ENCODE data around the gene TPPP3.

Gene TPPP3

DNA sequence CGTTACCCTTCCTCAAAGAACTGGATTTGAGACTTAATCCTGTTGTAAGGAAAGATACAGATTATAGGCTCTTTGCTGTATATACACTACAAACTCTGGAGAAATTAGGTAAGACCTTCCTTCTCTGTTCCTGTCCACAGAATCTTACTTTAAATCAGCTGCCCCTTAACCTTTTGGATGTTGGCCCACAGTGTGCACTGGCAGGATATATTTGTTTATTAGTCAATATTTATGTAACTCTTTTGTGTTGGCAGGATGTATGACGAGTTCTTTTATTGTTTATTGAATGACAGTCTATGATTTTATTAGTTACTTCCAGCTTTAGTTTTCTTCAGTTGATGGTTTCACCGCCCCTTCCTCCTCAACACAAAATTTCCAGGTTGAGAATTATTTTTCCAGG, 47.0 kb downstream of the TPPP3 start:
- no peaks in the 10 kb centered on the region for H3K27me3 ChIP-seq (ENCODE audit: control insufficient read depth, insufficient read depth, low read length)
- no peak overlapping the region for H3K9ac ChIP-seq (ENCODE audit: low read length)
- H3K9me3 ChIP-seq (ENCODE audit: control insufficient read depth, low read depth, low read length), result no peaks in the 10 kb centered on the region
- no peak overlapping the region for H3K27ac ChIP-seq (ENCODE audit: low read length)
- H3K4me3 ChIP-seq (ENCODE audit: low read length), result no peak overlapping the region
- no peaks in the 10 kb centered on the region for H3K4me1 ChIP-seq (ENCODE audit: control insufficient read depth, low read depth, low read length)
- no peaks in the 10 kb centered on the region for H3K36me3 ChIP-seq (ENCODE audit: control insufficient read depth, low read depth, low read length)

DNA sequence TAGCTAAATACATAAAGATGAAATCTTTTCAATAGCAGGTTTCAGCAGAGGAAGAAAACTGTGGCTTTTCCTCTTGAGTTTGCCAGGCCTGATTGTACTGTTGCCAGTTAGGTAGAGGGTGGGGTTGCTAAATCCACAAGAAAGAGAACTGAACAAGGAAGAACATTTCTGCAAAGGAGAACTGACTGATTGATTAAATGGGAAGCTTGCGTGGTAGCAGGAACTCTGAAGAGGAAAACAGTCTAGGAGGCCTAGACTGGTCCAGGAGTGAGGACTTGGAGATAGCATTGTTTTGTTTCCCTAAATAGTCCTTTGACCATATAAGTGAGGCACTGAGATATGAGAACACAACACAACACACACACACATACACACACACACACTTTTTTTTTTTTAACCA, 47.9 kb downstream of the TPPP3 start:
- Histone ChIP-seq H3K9me3 (ENCODE audit: control insufficient read depth, low read depth, low read length) (no peaks in the 10 kb centered on the region), H3K36me3 (ENCODE audit: control insufficient read depth, low read depth, low read length) (no peaks in the 10 kb centered on the region), H3K27me3 (ENCODE audit: control insufficient read depth, insufficient read depth, low read length) (no peaks in the 10 kb centered on the region), H3K9ac (ENCODE audit: low read length) (no peak overlapping the region), H3K4me3 (ENCODE audit: low read length) (no peak overlapping the region), H3K4me1 (ENCODE audit: control insufficient read depth, low read depth, low read length) (no peaks in the 10 kb centered on the region), H3K27ac (ENCODE audit: low read length) (no peak overlapping the region)

DNA sequence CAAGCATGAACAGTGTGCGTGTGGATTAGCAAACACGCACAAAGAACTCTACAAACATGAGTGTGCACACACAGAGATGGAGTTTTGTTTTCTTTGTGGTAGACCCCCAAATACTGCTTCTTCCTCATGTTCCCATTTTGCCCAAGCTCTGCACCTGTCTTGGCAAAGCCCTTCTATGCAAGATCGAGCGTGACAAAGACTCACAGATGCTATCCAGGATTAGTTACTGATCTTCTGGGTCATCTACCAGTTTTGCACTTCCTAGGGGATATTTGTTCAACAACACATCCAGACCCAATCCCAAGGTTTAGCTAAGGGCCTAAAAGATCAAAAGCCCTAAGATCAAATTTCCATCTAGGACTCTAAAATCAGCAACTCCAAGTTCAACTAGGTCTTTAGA, 50.7 kb downstream of the TPPP3 start:
- no peak overlapping the region for H3K27ac ChIP-seq (ENCODE audit: low read length)
- no peak overlapping the region for H3K4me3 ChIP-seq (ENCODE audit: low read length)
- H3K4me1 ChIP-seq (ENCODE audit: control insufficient read depth, low read depth, low read length), result no peaks in the 10 kb centered on the region
- H3K9ac ChIP-seq (ENCODE audit: low read length), result no peak overlapping the region
- H3K27me3 ChIP-seq (ENCODE audit: control insufficient read depth, insufficient read depth, low read length), result no peaks in the 10 kb centered on the region
- no peaks in the 10 kb centered on the region for H3K9me3 ChIP-seq (ENCODE audit: control insufficient read depth, low read depth, low read length)
- no peaks in the 10 kb centered on the region for H3K36me3 ChIP-seq (ENCODE audit: control insufficient read depth, low read depth, low read length)

DNA sequence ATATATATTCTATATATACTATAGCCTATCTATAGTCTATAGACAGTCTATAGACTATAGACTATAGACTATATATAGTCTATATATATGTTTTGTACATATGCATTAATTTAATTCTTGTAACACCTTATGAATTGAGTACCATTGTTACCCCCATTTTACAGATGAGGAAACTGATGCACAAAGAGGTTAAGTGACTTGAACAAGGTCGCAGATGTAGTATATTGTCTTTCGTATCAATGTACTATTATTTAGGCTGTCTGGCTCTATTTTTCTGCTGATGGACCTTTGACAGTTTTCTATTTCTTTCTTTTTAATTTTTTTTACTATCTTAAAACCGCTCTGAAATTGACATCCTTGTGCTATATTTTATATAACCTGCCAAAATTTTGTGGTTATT, 52.0 kb downstream of the TPPP3 start:
- H3K4me1 ChIP-seq (ENCODE audit: control insufficient read depth, low read depth, low read length), result no peaks in the 10 kb centered on the region
- H3K27me3 ChIP-seq (ENCODE audit: control insufficient read depth, insufficient read depth, low read length), result no peaks in the 10 kb centered on the region
- H3K4me3 ChIP-seq (ENCODE audit: low read length), result no peak overlapping the region
- H3K27ac ChIP-seq (ENCODE audit: low read length), result no peak overlapping the region
- H3K9me3 ChIP-seq (ENCODE audit: control insufficient read depth, low read depth, low read length), result no peaks in the 10 kb centered on the region
- H3K9ac ChIP-seq (ENCODE audit: low read length), result no peak overlapping the region
- H3K36me3 ChIP-seq (ENCODE audit: control insufficient read depth, low read depth, low read length), result no peaks in the 10 kb centered on the region
